CD4-positive, alpha-beta T cell (primary cell): ENCODE results near the gene STIP1. TPM values are rescaled to one million over a fixed set of nuclear protein-coding genes. Genes with fewer than 3 reads are reported as not detected.

Source experiments
- ATAC-seq: fragments of 200-7000 bp; cut with Tn5 transposase; one replicate; pipeline ENCODE4 v1.10.0; 2022; ENCODE audit warnings: mild to moderate bottlenecking; ENCODE audit not compliant: poor library complexity
- CTCF ChIA-PET: fragments of 350-600 bp; sonication (Branson Sonifier 250); formaldehyde crosslinking; loops from one replicate; lab custom pipeline; 2021; ENCODE audit warnings: antibody characterized with exemption, inconsistent platforms; lab: Charles Lee
- POLR2A ChIA-PET: fragments of 350-600 bp; sonication (Branson Sonifier 250); formaldehyde crosslinking; loops from one replicate; lab custom pipeline; 2021; ENCODE audit warnings: antibody characterized with exemption, inconsistent platforms; lab: Charles Lee
- DNase-seq, 14 experiments: peaks; one replicate each; pipeline ENCODE4 v3.0.0-alpha.2; 2013 to 2020; ENCODE audit warnings: mixed read lengths in 2 of 14
- H3K27ac ChIP-seq, 2 donors: one replicate each; pipeline versions ENCODE4 v1.5.1 to v1.7.0; 2013; ENCODE audit warnings: low read length in 2 of 2, low read depth in 1 of 2, mild to moderate bottlenecking in 1 of 2
- H3K27me3 ChIP-seq, 2 experiments: 1 replicate in 1 of 2; 2 replicates in 1 of 2; pipeline versions ENCODE4 v1.6.1 to v1.7.0; 2013; ENCODE audit warnings: low read length in 2 of 2, control low read depth in 1 of 2, mild to moderate bottlenecking in 1 of 2, moderate library complexity in 1 of 2; ENCODE audit not compliant: insufficient read depth in 2 of 2, control insufficient read depth in 1 of 2
- H3K36me3 ChIP-seq: one replicate; pipeline ENCODE4 v1.6.1; 2013; ENCODE audit warnings: low read length, control low read depth; ENCODE audit not compliant: insufficient read depth
- H3K4me1 ChIP-seq: one replicate; pipeline ENCODE4 v1.6.1; 2013; ENCODE audit warnings: low read length, control low read depth; ENCODE audit not compliant: insufficient read depth
- H3K4me3 ChIP-seq: one replicate; pipeline ENCODE4 v1.5.1; 2013; ENCODE audit warnings: mild to moderate bottlenecking, low read length, moderate library complexity
- H3K9me3 ChIP-seq, 2 experiments: 1 replicate in 1 of 2; 2 replicates in 1 of 2; pipeline versions ENCODE4 v1.6.1 to v1.7.0; 2013; ENCODE audit warnings: low read length in 2 of 2, mild to moderate bottlenecking in 2 of 2, control low read depth in 1 of 2, moderate library complexity in 1 of 2; ENCODE audit not compliant: control insufficient read depth in 1 of 2, insufficient read depth in 1 of 2
- H3K27ac Mint-ChIP-seq: one replicate; pipeline ENCODE4 v1.8.0; 2020; ENCODE audit warnings: mixed read lengths
- H3K27me3 Mint-ChIP-seq: one replicate; pipeline ENCODE4 v1.8.0; 2021; ENCODE audit warnings: mixed read lengths
- H3K36me3 Mint-ChIP-seq: one replicate; pipeline ENCODE4 v1.8.0; 2021; ENCODE audit warnings: low read depth, mixed read lengths
- H3K4me1 Mint-ChIP-seq: one replicate; pipeline ENCODE4 v1.8.0; 2021; ENCODE audit warnings: low read depth, mixed read lengths
- H3K4me3 Mint-ChIP-seq: one replicate; pipeline ENCODE4 v1.8.0; 2020; ENCODE audit warnings: mild to moderate bottlenecking, mixed read lengths
- H3K9me3 Mint-ChIP-seq: one replicate; pipeline ENCODE4 v1.8.0; 2020; ENCODE audit warnings: mixed read lengths
- intact Hi-C, 2 experiments: fragments of 100-400 bp; cut with DNase I in 1 of 2; cut with micrococcal nuclease in 1 of 2; formaldehyde crosslinking; loops; one replicate each; pipeline versions ENCODE4 v1.15.1 to v1.9.0; 2023 to 2025; cut with DNase I, micrococcal nuclease
- total RNA-seq, 174 experiments: library from RNA in 2 of 174; stranded (reverse) in 2 of 174; gene quantifications; one replicate each; pipeline ENCODE4 v1.2.3 and lab custom pipeline; 2021 to 2026
- TF ChIP-seq, protein P1 (sequence below): fragments of 200-600 bp; IDR thresholded peaks from one replicate; pipeline ENCODE4 v1.8.0; 2022; ENCODE audit warnings: antibody characterized with exemption, mild to moderate bottlenecking

Gene STIP1
- total RNA-seq, 2 experiments from 2014 or later: 29.0 to 37.5 TPM

DNA sequence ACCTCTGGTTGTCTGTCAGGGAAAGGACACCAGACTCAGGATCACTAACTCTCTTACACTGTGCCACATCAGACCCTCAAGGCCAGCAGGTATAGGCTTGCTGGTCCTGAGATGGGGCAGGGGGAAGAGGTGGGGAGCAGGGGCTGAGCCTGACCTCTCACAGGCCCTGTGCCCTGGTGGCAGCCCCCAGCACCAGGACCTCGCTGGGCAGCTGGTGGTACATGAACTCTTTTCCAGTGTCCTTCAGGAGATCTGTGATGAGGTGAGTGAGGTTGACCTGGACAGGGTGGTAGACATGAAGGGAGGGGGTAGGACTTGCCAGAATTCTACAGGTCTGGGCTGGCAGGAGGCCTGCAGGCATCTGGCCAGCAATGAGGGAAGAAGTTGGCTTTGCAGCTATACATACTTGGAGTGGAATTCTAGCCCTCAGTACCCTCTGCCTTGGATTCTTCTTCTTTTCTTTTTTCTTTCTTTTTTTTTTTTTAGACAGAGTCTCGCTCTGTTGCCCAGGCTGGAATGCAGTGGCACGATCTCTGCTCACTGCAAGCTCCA lies 41.5 kb downstream of the STIP1 start:
- Histone ChIP-seq H3K9me3 (no peaks in the 10 kb centered on the region), H3K36me3 (peaks cover 16% of the 10 kb centered on the region), H3K27me3 (no peaks in the 10 kb centered on the region), H3K27ac (peak overlapping the region; percentile 77 to 87), H3K4me3 (peak overlapping the region; percentile 99), H3K4me1 (peaks cover 73% of the 10 kb centered on the region)
- ChIA-PET POLR2A (interaction anchor here (1.4 to 6.3 kb wide), 7 partner anchors 9 to 74 kb away, joined by 6 to 116 read pairs (median 22); partner anchors contain the start of genes FERMT3, FKBP2, PPP1R14B and STIP1), CTCF (interaction anchor here (1.2 to 3.4 kb wide), 4 partner anchors 9 to 24 kb away, joined by 3 to 15 read pairs (median 6); partner anchors contain the start of genes FERMT3 and PLCB3)
- Mint-ChIP-seq H3K4me1 (peaks cover 50% of the 10 kb centered on the region), H3K27me3 (no peaks in the 10 kb centered on the region), H3K36me3 (no peaks in the 10 kb centered on the region), H3K4me3 (peak overlapping the region; percentile 97), H3K27ac (peak overlapping the region; percentile 80), H3K9me3 (no peaks in the 10 kb centered on the region)
- intact Hi-C loops: loop anchor here in 1 of 2 experiments (2.0 kb wide), 1 partner anchor 13 kb away; the partner anchor contains the start of gene FKBP2
- no peak for ATAC-seq
- TF ChIP-seq, protein P1, sequence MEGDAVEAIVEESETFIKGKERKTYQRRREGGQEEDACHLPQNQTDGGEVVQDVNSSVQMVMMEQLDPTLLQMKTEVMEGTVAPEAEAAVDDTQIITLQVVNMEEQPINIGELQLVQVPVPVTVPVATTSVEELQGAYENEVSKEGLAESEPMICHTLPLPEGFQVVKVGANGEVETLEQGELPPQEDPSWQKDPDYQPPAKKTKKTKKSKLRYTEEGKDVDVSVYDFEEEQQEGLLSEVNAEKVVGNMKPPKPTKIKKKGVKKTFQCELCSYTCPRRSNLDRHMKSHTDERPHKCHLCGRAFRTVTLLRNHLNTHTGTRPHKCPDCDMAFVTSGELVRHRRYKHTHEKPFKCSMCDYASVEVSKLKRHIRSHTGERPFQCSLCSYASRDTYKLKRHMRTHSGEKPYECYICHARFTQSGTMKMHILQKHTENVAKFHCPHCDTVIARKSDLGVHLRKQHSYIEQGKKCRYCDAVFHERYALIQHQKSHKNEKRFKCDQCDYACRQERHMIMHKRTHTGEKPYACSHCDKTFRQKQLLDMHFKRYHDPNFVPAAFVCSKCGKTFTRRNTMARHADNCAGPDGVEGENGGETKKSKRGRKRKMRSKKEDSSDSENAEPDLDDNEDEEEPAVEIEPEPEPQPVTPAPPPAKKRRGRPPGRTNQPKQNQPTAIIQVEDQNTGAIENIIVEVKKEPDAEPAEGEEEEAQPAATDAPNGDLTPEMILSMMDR: no peak
- no peak for DNase-seq

- H3K4me1 ChIP-seq: peaks cover 85% of the 10 kb centered on the region
- TF ChIP-seq, protein P1: no peak
- H3K9me3 Mint-ChIP-seq: no peaks in the 10 kb centered on the region
- peak overlapping the region; percentile 94 for H3K27ac Mint-ChIP-seq
- no peak for ATAC-seq
- CTCF ChIA-PET: interaction anchor here (0.9 kb wide), 1 partner anchor 23 kb away, joined by 3 read pairs; the partner anchor contains the start of gene FERMT3
- H3K4me3 ChIP-seq: peak overlapping the region; percentile 91
- H3K4me3 Mint-ChIP-seq: peak overlapping the region; percentile 95
- no peaks in the 10 kb centered on the region for H3K36me3 Mint-ChIP-seq
- no peaks in the 10 kb centered on the region for H3K27me3 Mint-ChIP-seq
- H3K4me1 Mint-ChIP-seq: peaks cover 63% of the 10 kb centered on the region
- POLR2A ChIA-PET: interaction anchor here (0.9 to 4.6 kb wide), 8 partner anchors 10 to 88 kb away, joined by 3 to 31 read pairs (median 9); partner anchors contain the start of genes FERMT3, FKBP2, PRDX5 and STIP1
- no peaks in the 10 kb centered on the region for H3K9me3 ChIP-seq
- peaks cover 3% of the 10 kb centered on the region for H3K36me3 ChIP-seq
- peak overlapping the region; percentile 82 to 91 for H3K27ac ChIP-seq
- DNase-seq: no peak
- intact Hi-C loops: no loop called here
- no peaks in the 10 kb centered on the region for H3K27me3 ChIP-seq
Observed at GRCh38 chr11:64229090-64229743, 43.2 kb downstream of the STIP1 start.

- H3K9me3 ChIP-seq: no peaks in the 10 kb centered on the region
- Mint-ChIP-seq H3K36me3 (no peaks in the 10 kb centered on the region), H3K27ac (peak overlapping the region; percentile 94), H3K4me3 (peak overlapping the region; percentile 95), H3K4me1 (peaks cover 63% of the 10 kb centered on the region), H3K9me3 (no peaks in the 10 kb centered on the region), H3K27me3 (no peaks in the 10 kb centered on the region)
- intact Hi-C loops: loop anchor here (1.0 to 5.0 kb wide), 3 partner anchors 12 to 43 kb away; partner anchors contain the start of genes FKBP2 (in 2 of the 2) and STIP1 (in 1 of the 2)
- DNase-seq: no peak
- peaks cover 80% of the 10 kb centered on the region for H3K4me1 ChIP-seq
- no peak for ATAC-seq
- TF ChIP-seq, protein P1: no peak
- H3K27me3 ChIP-seq: no peaks in the 10 kb centered on the region
- ChIA-PET CTCF (interaction anchor here (0.9 kb wide), 1 partner anchor 24 kb away, joined by 3 read pairs; the partner anchor contains the start of gene FERMT3), POLR2A (interaction anchor here (0.9 to 4.6 kb wide), 8 partner anchors 10 to 88 kb away, joined by 3 to 31 read pairs (median 9); partner anchors contain the start of genes FERMT3, FKBP2, PRDX5 and STIP1)
- peaks cover 3% of the 10 kb centered on the region for H3K36me3 ChIP-seq
- peak overlapping the region; percentile 82 to 91 for H3K27ac ChIP-seq
- peak overlapping the region; percentile 91 for H3K4me3 ChIP-seq
Observed at GRCh38 chr11:64229744-64230170, 43.8 kb downstream of the STIP1 start.
